HK-2 (cell line): ENCODE results near the gene HPCAL1.

Source experiments
- DNase-seq: peaks from one replicate; pipeline ENCODE4 v3.0.0-alpha.2; 2018; ENCODE audit not compliant: unreplicated experiment

The HPCAL1 gene

DNA sequence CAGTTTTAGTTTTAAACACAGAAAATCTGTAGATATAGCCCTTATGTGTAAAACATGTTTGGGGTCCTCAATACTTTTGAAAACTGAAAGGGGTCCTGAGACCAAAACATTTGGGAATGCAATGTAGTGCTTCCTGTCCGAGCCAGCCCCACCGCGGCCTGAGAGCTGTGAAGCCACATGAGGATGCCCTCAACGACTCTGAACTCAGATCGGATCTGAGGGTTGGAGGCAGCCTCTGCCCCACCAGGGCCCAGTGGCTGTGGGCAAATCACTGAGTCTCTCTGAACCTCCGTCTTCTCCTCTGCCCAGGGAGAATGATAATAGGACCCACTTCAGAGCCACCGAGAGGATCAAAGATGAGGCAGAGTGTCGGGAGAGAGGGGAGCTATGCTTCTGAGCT lies 33.4 kb upstream of the HPCAL1 start:
- DNase-seq: no peak

GRCh38 chr2:10269711-10270610 lies 32.7 kb upstream of the HPCAL1 start:
- DNase-seq: no peak

DNA sequence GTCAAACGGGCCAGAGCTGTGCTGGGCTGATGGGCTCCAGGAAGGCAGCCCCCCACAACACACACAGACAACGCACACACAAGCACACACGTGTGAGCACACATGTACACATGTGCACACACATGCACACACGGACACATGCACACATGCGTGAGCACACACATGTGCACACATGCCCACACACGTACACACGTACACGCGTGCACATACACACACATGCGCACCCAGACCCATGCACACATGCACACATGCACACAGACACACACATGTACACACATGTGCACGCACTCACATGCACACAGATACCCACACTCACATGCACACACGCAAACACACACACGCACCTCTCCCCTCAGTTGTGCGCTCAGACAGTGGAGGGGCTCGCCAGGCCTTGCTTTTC lies 31.2 kb upstream of the HPCAL1 start:
- DNase-seq: no peak

GRCh38 chr2:10271946-10272345 lies 30.8 kb upstream of the HPCAL1 start:
- no peak for DNase-seq

DNA sequence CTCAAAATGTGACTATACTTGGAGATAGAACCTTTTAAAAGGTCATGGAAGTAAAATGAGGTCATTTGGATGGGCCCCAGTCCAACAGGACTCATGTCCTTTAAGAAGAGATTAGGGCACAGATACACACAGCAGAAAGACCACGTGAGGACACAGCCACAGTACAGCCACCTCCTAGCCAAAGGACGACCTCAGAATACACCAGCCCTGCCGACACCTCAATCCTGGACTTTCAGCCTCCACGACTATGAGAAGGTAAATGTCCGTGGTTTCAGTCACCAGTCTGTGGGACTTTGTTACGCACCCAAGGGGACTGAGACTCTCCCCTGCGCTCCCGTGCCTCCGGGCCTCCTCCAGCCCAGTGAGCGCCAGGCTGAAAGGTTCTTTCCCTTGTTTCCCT lies 30.2 kb upstream of the HPCAL1 start:
- no peak for DNase-seq

DNA sequence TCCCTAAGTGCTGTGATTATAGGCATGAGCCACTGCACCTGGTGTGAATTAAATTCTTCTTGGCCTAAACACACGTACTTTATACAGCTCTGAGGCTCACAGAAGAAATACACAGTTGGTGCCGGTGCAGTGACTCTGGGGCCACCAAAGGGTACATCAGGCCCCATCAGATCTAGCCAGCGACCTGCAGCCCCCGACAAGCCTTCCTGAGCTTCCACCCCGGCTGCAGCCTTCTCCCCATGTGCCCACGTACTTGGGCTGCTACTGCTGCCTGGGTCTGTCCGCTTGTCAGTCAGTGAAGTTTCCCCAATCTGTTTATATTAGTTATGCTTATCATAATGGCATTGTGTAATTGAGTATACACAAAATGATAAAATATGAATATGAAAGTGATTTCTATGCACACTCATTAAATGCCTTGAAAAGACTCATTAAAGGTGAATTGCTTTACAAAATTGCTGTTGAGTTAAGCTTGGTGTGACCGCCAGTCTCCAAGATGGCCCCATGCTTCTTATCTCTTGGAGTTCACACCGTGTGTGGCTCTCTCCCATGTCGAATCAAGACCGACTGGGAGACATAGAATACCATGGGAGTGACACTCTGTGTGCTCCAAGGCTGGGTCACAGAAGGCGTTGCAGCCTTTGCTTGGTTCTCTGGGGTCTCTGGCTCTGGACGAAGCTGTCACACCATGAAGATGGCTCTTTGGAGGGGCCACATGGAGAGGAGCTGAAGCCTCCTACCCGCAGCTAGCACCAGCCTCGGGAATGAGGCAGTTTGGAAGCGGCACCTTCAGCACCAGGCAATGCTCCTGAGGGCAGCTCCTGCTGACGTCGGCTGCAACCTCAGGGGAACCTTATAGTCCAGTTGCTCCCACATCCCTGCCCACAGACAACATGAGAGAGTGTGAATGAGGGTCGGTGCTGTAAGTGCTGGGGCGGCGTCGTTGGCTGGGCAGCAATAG lies 29.2 kb upstream of the HPCAL1 start:
- no peak for DNase-seq

GRCh38 chr2:10274376-10274775 lies 28.3 kb upstream of the HPCAL1 start:
- no peak for DNase-seq

DNA sequence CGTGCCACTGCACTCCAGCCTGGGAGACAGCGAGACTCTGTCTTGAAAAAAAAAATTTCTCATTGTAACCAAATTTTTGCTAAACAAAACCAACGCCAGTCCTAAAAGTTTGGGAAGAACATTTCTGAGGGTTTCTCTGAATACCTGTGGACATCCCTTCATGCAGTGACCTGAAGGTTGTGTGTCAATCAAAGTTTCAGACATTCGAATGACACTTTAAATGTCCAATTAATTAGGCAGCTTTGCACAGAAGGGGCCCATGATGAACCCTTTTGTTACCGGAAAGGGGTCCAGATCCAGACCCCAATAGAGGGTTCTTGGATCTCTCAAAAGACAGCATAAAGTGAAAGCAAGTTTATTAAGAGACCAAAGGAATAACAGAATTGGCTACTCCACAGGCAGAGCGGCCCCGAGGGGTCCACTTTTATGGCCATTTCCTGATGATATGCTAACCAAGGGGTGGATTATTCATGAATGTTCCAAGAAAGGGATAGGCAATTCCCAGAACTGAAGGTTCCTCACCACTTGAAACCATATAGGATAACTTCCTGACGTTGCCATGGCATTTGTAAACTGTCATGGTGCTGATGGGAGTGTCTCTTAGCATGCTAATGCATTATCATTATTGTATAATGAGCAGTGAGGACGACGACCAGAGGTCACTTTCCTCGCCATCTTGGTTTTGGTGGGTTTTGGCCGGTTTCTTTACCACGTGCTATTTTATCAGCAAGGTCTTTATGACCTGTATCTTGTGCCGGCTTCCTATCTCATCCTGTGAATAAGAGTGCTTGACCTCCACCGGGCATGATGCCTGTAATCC lies 27.5 kb upstream of the HPCAL1 start:
- DNase-seq: no peak

DNA sequence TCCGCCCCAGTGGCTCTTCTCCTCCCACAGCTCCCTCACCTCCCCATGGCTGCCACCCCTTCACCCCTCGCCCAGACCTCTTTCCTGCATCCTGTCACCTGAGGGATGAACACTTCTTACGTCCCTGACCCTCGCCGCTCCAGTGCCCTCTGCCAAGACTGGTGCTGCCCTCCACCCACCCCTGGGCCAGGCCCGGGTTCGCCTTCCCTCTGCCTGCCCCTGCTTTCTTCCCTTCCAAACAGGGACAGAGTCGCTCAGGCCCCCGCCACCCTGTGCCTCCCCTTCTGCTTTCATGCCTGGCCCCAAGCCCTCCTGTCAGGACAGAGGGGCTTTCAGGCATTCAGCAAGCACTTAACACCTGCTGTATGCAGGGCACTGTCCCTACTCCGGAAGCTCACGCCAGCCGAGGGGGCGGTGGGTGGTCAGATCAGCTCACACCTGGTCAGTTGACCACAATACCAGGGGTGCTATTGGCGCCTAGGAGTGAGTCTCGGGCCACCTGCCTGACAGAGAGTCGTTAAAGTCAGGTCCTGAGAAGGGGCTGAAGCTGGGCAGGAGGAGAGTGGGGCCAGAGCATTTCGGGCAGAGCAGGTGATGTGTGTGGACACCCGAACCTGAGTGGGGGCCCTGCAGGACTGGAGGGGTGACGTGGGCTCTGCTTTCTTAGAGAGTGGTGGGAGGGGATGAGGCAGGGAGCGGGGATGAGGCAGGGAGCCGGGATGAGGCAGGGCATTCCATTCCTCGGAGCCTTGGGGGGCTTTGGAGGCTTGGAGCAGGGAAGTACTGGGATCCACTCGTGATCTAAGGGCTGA lies 26.0 kb upstream of the HPCAL1 start:
- no peak for DNase-seq

GRCh38 chr2:10277293-10278028 lies 25.2 kb upstream of the HPCAL1 start:
- no peak for DNase-seq

DNA sequence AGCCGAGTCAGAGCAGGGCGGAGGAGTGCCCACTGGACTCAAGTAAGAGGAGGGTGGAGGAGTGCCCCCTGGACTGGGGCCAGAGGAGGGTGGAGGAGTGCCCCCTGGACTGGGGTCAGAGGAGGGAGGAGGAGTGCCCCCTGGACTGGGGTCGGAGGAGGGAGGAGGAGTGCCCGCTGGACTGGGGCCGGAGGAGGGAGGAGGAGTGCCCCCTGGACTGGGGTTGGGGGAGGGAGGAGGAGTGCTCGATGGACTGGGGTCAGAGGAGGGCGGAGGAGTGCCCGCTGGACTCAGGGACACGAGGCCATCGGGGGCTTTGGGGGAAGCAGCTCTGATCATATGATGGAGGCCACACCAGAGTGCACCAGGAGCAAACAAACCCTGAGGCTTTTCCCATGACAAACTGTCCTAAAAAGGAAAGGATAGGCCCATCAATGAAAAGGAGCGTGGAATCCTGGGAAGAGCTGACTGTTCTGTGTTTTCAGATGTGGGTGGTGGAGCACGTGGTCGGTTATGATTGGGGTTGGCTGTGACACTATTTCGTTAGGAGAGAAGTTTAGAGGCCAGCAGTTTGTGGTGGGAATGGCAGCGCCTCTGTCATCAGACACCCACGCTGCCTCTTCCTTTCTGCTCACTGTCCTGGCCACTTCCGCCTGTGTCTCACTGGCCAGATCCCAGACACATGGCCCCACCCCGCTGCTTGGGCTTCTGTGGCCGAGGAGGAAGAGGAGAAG lies 24.5 kb upstream of the HPCAL1 start:
- DNase-seq: peak; percentile 97

DNA sequence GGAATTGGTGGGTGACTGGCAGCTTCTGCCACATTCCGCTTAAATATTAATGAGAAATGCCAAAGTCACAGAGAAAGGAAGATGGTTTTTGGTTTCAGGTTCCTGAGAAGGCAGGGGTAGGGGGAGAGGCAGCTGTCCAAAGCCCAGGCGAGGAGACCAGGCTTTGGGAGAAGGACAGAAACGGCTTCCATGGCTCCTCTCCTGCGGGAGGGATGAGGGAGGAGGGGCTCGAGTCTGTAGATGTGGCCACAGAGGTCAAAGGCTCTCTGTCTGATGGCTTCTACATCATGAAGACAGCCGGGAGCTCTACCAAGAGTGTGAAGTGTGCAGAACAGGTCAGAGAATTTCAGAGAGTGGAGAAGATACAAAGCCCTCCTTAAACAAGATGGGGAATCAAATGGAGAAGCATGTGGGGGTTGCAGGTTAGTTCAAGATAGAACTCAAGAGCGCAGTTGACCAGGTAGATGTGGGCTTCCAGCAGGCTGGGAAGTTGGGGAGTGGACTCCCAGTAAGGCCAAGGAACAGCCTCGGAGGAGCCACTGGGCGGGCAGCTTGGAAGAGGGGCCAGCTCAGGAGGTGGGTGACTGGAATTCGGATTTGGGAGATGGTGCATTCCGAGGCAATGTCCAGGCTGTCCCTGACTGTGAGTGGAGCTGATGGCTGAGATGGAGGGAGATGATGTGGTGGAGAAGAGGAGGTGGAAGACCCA lies 23.8 kb upstream of the HPCAL1 start:
- no peak for DNase-seq

DNA sequence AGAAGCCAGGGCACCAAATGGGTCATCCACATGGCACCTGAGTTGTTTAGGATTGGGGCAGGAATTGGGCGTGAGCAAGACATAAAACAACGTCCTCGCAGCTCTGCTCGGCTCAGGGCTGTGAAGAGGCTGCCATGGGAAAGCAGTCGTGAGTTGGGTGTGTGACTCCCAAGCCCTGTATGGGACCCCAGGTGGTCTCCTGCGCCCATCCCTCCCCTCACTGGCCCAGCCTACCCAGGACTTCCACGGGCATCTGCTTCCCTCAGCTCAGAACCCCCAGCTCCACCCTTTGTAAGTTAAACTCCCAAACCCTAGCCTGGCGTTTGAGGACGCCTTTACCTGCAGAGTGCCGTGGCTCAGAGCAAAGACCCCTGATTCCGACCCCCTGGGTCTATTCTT lies 23.2 kb upstream of the HPCAL1 start:
- no peak for DNase-seq

DNA sequence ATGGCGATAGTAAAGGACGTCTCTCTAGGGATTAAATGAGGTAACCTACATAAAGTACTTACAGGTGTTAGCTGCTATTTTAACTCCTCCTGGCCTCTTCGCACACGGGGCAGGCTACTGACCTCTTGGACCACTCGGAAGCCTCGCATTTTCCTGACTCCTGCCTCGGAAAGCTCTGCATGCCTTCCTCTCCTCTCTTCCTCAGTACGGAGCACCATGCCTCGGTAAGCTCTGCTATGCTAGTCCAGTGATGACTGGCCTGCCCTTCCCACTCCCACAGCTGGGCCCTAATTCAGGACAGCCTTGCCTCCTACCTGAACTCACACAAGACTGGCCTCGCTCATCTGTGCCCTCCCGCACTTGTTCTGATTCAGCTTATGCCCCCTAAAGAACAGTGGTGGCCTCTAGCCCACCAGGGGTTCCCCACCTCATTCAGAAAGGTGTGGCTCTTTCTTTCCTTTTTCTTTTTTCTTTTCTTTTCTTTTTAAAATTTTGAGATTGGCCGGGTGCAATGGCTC lies 22.7 kb upstream of the HPCAL1 start:
- no peak for DNase-seq

DNA sequence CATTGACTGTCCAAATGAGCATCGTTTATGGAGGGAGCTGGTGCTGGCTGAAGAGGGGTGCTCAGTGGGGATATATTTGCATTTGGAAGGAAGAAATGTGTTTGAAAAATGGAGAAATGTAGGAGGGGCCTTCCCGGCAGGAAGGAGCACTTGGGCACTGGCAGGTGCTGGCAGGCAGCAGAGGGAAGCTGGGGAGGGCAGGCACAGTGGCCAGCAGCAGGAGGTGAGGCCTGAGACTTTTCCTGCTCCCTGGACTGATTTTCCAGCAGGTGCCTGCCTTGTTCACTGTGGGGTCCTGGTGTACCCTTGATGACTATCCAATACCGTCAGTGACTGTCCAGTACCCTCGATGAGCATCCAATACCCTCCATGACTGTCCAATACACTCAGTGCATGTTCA lies 20.8 kb upstream of the HPCAL1 start:
- DNase-seq: no peak

DNA sequence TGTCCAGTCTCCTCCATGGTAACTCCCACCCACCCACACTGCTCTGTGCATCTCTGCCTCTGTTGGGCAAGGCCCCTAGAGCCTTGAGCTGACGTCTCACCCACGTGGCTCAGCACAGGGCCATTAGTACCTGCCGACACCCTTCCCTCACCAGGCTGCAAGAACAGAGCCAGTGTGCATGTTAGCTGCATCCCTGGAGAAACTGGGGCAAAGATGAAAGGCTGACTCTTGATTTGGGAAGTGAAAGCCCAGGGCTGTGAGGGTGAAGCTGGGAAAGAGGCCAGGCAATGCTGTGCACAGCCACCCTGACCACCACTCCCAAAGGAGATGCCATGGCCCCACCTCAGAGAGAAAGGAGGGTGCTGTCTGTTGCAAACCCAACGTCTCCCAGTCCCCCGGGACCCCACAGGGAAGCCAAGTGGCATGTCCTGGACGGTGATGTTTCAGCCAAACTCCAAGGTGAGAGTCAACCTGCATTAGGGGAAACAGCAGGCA lies 20.0 kb upstream of the HPCAL1 start:
- no peak for DNase-seq

- peak; percentile 90 for DNase-seq
Observed at GRCh38 chr2:10283106-10284062, 19.3 kb upstream of the HPCAL1 start.
